Activated T-cell treated with anti-CD3 and anti-CD28 coated beads, Interleukin-2, amount 50 U/mL, for 4 hours (primary cell): ENCODE measurements around the gene MYOM1. TPM values are rescaled to one million over a fixed set of nuclear protein-coding genes. Genes with fewer than 3 reads are reported as not detected.

Experiments used
- ATAC-seq, 2 donors: fragments of 200-7000 bp; cut with Tn5 transposase; one replicate each; pipeline ENCODE4 v1.10.0; 2021
- DNase-seq: peaks from one replicate; pipeline ENCODE4 v3.0.0-alpha.2; 2020
- H3K27me3 Mint-ChIP-seq: one replicate; pipeline ENCODE4 v1.8.0; 2021; ENCODE audit warnings: low read depth, mixed read lengths
- H3K36me3 Mint-ChIP-seq: one replicate; pipeline ENCODE4 v1.8.0; 2022; ENCODE audit warnings: mixed read lengths; ENCODE audit not compliant: insufficient read depth
- H3K4me1 Mint-ChIP-seq: one replicate; pipeline ENCODE4 v1.8.0; 2021; ENCODE audit warnings: low read depth, mixed read lengths
- H3K4me3 Mint-ChIP-seq: one replicate; pipeline ENCODE4 v1.8.0; 2021; ENCODE audit warnings: mild to moderate bottlenecking, moderate library complexity, mixed read lengths
- H3K9me3 Mint-ChIP-seq: one replicate; pipeline ENCODE4 v1.8.0; 2021; ENCODE audit warnings: mixed read lengths
- total RNA-seq, 3 donors: library from RNA; stranded (reverse); gene quantifications; one replicate each; pipeline ENCODE4 v1.2.1, GENCODE V29; 2021

Gene MYOM1
- under 1 TPM; 0.16 to 0.42 (median 0.25) TPM for total RNA-seq

DNA sequence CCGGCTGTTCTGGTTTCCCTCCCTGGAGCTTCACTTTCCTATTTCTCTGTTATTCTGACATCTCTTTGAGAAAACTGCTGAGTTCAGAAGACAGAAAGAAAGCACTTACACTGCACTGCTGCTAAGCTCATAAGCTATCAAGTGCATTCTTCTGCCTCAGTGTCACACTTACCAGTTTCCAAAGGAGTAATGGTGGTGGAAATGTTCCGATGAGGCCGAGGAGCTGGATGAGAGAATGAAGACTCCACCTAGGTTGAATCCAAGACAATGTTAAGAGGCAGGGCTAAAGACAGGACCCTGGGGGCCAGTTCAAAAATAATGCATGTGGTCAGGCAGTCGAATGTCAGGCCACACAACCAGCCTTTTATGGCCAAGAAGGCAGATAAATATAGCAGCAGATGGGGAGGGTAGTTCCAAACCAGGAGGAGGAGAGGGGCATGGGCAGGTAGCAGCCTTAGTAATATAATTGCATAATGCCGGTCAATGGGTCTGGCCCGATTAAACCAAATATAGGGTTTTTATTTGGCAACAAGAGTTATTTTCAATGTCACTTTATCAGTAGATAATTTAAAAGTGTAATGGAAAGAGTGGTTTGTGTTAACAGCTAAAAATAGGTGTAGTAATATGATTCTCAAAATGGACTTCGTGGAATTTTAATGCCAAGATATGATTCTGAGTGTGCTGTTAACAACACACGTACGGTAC is at the start of gene MYOM1:
Gene MYOM1, minus strand, starts transcription at position 338 of the 705 bp plus-strand sequence. CDS start 4,745 bp downstream, outside the sequence.
- ATAC-seq (no peak), DNase-seq (no peak)
- Mint-ChIP-seq H3K4me1 (peaks cover 6% of the 10 kb centered on the region), H3K4me3 (no peak within 1 kb of the TSS), H3K36me3 (no peaks in the 10 kb centered on the region), H3K27me3 (no peaks in the 10 kb centered on the region), H3K9me3 (no peaks in the 10 kb centered on the region)

DNA sequence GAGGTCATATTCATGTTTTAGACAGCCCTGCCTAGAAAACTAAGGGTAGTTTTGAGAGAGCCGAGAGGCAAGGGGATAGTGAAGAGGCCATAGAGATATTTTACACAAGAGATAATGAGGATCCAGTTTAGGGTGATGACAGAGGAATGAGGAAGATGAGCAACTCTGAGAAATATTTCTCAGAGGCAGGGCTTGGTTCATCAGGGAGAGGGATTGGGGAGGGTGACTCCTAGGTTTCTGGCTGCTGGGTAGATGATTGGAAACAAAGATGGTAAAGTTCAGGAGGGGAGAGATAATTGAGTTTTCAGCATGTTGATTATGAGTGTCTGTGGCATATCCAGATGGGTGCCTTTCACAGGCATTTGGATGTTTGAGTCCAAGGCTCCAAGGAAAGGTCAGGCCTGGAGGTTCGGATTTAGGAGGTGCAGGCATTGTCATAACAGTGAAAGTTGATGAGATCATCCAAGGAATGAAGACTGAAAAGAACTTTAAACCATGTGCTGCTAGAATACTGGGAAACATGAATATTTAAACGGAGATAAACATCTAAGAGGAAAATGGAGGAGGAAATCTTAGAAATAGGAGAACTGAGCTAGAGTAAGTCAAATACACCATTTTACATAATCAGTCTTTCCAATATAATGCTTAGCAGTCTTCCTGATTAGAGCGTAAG is 49.6 kb upstream of the MYOM1 start:
- ATAC-seq: no peak
- H3K4me3 Mint-ChIP-seq: peak overlapping the region; percentile 17

DNA sequence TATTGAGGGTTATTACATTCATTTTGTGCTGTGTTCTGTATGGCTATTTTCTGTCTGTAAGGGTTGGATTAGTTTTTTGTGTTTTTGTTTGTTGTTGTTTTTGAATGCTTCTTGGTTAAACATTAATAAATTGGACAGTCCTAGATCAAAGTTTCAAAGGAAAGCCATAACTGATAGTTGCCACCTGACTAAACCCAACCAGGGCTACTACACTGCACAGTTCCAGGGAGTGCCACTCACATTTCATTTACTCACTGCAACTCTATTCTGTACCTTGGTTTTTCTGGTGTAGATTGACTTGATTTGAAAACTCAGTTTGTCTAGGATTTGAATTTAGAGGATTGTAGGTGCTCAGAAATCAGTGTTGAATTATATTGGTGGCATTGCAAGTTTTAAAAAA is 48.5 kb upstream of the MYOM1 start:
- H3K9me3 Mint-ChIP-seq: no peaks in the 10 kb centered on the region
- peaks cover 89% of the 10 kb centered on the region for H3K4me1 Mint-ChIP-seq
- H3K36me3 Mint-ChIP-seq: peaks cover 10% of the 10 kb centered on the region
- DNase-seq: no peak
- ATAC-seq: no peak
- no peaks in the 10 kb centered on the region for H3K27me3 Mint-ChIP-seq
- H3K4me3 Mint-ChIP-seq: no peak overlapping the region

More for the DNA sequence above, 49.6 kb upstream of the MYOM1 start:
- no peak for DNase-seq
- H3K27me3 Mint-ChIP-seq: no peaks in the 10 kb centered on the region
- no peaks in the 10 kb centered on the region for H3K9me3 Mint-ChIP-seq
- H3K36me3 Mint-ChIP-seq: peaks cover 19% of the 10 kb centered on the region
- H3K4me1 Mint-ChIP-seq: peaks cover 81% of the 10 kb centered on the region

GRCh38 chr18:3266062-3266608 is 46.4 kb upstream of the MYOM1 start:
- DNase-seq: no peak
- Mint-ChIP-seq H3K4me1 (peaks cover 79% of the 10 kb centered on the region), H3K27me3 (no peaks in the 10 kb centered on the region), H3K4me3 (peak overlapping the region; percentile 43), H3K36me3 (peaks cover 10% of the 10 kb centered on the region), H3K9me3 (no peaks in the 10 kb centered on the region)
- no peak for ATAC-seq

DNA sequence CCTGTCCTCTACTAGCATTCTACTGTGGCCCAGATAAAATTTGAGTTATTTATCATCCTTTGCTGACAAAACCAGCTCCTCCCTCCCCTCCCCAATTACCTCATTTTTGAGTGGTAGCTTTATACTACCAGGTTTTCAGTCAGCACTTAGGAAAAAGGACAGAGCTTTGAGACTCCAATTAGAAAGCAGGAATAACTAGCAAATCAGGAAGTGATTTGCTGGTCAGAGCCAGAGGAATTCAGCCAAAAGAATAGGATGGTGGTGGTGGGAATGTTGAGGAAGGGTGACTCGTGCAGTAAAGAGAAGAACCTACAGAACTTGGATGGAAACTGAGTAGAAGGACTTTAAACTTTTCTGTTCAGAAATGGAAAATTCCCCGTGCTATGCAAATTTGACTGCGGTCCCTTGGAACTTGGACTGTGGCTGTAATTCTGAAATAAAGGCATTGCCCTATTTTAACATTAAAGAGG is 45.8 kb upstream of the MYOM1 start:
- peak overlapping the region; percentile 29 for H3K4me3 Mint-ChIP-seq
- H3K9me3 Mint-ChIP-seq: no peaks in the 10 kb centered on the region
- peaks cover 10% of the 10 kb centered on the region for H3K36me3 Mint-ChIP-seq
- ATAC-seq: no peak
- no peak for DNase-seq
- H3K4me1 Mint-ChIP-seq: peaks cover 78% of the 10 kb centered on the region
- H3K27me3 Mint-ChIP-seq: no peaks in the 10 kb centered on the region

GRCh38 chr18:3264362-3264761 is 44.6 kb upstream of the MYOM1 start:
- Mint-ChIP-seq H3K27me3 (no peaks in the 10 kb centered on the region), H3K4me3 (peak overlapping the region; percentile 60), H3K36me3 (peaks cover 11% of the 10 kb centered on the region), H3K9me3 (no peaks in the 10 kb centered on the region), H3K4me1 (peaks cover 78% of the 10 kb centered on the region)
- DNase-seq: no peak
- ATAC-seq: no peak

DNA sequence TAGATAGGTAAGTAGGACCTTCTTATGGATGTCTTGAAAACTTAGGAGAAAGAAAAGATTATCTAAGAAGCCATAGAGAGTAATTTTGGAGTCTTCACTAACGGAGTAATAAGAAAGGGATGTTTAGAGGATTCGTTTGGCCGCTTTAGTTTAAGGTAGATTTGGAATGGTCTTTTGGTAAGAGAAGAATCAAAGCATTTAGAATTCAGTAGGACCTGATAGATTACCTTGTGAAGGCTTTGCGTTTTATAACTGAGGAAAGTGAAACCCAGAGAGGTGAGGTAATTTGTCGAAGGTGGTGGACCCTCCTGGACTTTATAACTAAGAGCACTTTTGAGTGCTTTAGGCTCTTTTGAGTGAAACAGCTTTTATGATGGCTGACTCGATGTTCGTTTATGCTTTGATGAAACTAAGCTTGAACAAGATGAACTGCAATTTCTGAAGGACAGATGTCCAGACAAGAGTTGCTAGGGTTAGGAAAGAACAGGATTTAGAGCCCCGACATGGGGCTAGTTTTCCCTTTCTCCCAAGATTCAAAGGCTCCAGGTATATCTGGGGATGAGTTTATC is 43.4 kb upstream of the MYOM1 start:
- DNase-seq (no peak), ATAC-seq (no peak)
- Mint-ChIP-seq H3K4me1 (peaks cover 75% of the 10 kb centered on the region), H3K36me3 (peaks cover 12% of the 10 kb centered on the region), H3K4me3 (peak overlapping the region; percentile 90), H3K27me3 (no peaks in the 10 kb centered on the region), H3K9me3 (no peaks in the 10 kb centered on the region)

DNA sequence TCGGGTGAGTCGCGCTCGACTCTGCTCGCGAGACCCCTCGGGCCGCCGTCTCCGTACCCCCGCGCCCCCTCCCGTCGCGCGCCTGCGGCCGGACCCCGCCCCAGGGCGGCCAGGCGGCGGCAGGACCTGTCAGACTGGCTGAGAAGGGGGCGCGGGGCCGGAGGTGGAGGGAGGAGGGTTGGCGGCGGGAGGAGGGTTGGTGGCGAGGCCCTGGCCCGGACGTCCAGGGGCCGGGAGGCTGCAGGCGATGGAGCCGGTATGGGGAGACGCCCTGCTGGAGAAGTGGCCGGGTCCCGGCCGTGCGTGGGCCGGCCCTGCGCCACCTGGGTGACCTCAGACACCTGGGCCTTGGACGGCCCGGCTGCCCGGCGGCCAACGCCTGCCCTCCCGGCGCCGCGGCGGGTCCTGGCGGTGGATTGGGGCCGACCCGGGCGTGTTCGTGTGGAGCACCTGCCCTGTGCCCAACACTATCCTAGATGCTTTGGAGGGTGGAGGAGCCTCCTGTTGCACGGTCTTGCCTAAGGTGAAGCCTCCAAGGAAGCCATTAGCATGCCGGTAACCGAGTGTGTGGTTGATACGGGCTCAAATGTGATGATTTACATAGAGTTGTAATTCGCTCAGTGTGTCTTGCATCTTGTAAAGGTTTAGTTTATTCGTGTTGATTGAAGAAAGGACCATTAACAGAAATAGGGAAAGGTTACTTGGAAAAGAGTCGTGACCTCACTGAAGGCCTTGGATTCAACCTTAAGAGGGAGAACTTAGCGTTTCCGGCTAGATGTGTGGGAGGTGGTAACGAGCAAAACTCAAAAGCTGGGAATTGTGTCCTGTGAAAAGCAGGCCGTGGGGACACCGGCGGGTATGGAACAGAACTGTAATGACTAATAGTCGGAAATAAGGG is 42.7 kb upstream of the MYOM1 start:
- ATAC-seq (peak; percentile 36 to 47), DNase-seq (peak; percentile 14)
- Mint-ChIP-seq H3K27me3 (no peaks in the 10 kb centered on the region), H3K4me1 (peaks cover 78% of the 10 kb centered on the region), H3K36me3 (peaks cover 20% of the 10 kb centered on the region), H3K9me3 (no peaks in the 10 kb centered on the region), H3K4me3 (peak overlapping the region; percentile 98)

DNA sequence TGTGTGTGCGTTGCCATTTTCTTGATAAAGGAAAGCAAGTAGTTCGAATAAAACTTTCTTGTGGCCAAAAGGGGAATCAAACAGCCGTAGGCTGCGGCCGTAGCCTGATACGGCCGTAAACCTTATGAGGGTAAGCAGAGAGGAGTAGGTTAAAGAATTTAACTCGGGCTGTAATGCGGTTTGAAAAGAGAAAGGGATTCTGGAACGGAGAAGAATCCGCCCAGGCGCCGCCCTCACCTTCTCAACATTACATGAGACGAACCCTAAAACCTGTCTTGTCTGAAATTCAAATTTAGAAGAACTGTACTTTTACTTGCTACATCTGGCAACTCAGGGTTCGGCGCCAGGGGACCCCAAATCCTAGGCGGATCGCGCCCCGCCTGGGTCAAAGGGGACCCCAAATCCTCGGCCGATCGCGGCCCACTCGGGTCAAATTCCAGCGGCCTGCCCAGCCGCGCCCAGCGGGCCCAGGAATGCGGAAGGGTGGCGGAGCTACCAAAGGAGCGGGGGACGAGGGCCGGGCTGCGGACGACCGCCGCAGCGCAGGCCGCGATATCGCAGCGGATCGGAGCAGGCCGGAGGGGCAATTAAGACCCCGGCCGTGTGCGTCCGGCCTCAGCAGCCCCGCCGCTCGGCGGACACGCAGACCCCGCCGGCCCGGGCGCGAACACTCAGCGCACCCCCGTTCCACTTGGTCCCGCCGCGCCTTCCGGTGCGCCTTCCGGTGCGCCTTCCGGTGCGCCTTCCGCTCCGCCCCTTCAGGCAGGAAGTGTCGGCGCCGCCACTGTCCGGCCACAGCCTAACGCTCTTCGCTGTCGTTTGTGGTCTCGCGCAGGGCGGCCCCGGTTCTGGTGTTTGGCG is 41.8 kb upstream of the MYOM1 start, which contains the start of gene MYL12B:
Gene MYL12B, plus strand, starts transcription at position 761 of the 861 bp plus-strand sequence. CDS start 10,766 bp downstream, outside the sequence.
- Mint-ChIP-seq H3K36me3 (peaks cover 27% of the 10 kb centered on the region), H3K27me3 (no peaks in the 10 kb centered on the region), H3K9me3 (no peaks in the 10 kb centered on the region), H3K4me3 (peak within 1 kb of the TSS; percentile 98), H3K4me1 (peaks cover 78% of the 10 kb centered on the region)
- ATAC-seq: peak; percentile 85 to 87
- DNase-seq: peak; percentile 59

- Mint-ChIP-seq H3K9me3 (no peaks in the 10 kb centered on the region), H3K36me3 (peaks cover 33% of the 10 kb centered on the region), H3K4me3 (peak overlapping the region; percentile 98), H3K4me1 (peaks cover 78% of the 10 kb centered on the region), H3K27me3 (no peaks in the 10 kb centered on the region)
- ATAC-seq (no peak), DNase-seq (no peak)
Observed at GRCh38 chr18:3260995-3261372, 41.2 kb upstream of the MYOM1 start.

- no peak for DNase-seq
Observed at GRCh38 chr18:3257627-3258120, 37.9 kb upstream of the MYOM1 start.

GRCh38 chr18:3256693-3257626 is 37.2 kb upstream of the MYOM1 start:
- no peaks in the 10 kb centered on the region for H3K9me3 Mint-ChIP-seq
- peaks cover 83% of the 10 kb centered on the region for H3K4me1 Mint-ChIP-seq
- DNase-seq (no peak), ATAC-seq (no peak)
- no peaks in the 10 kb centered on the region for H3K27me3 Mint-ChIP-seq
- peaks cover 53% of the 10 kb centered on the region for H3K36me3 Mint-ChIP-seq
- H3K4me3 Mint-ChIP-seq: no peak overlapping the region

More at GRCh38 chr18:3257627-3258120, 37.9 kb upstream of the MYOM1 start:
- H3K27me3 Mint-ChIP-seq: no peaks in the 10 kb centered on the region
- H3K9me3 Mint-ChIP-seq: no peaks in the 10 kb centered on the region
- H3K4me1 Mint-ChIP-seq: peaks cover 76% of the 10 kb centered on the region
- H3K36me3 Mint-ChIP-seq: peaks cover 55% of the 10 kb centered on the region
- no peak for ATAC-seq
- H3K4me3 Mint-ChIP-seq: no peak overlapping the region
